ENCODE data around the gene MRPL12.

GRCh38 chr17:81711814-81712467, 8.8 kb downstream of the MRPL12 start, which contains the start of gene SLC25A10:
- TF ChIP-seq, protein P1, sequence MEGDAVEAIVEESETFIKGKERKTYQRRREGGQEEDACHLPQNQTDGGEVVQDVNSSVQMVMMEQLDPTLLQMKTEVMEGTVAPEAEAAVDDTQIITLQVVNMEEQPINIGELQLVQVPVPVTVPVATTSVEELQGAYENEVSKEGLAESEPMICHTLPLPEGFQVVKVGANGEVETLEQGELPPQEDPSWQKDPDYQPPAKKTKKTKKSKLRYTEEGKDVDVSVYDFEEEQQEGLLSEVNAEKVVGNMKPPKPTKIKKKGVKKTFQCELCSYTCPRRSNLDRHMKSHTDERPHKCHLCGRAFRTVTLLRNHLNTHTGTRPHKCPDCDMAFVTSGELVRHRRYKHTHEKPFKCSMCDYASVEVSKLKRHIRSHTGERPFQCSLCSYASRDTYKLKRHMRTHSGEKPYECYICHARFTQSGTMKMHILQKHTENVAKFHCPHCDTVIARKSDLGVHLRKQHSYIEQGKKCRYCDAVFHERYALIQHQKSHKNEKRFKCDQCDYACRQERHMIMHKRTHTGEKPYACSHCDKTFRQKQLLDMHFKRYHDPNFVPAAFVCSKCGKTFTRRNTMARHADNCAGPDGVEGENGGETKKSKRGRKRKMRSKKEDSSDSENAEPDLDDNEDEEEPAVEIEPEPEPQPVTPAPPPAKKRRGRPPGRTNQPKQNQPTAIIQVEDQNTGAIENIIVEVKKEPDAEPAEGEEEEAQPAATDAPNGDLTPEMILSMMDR (IDR thresholded peaks at IDR 0.05): peak; percentile 15
- no peak for TF ChIP-seq EZH2 (IDR thresholded peaks at IDR 0.05; ENCODE audit: borderline replicate concordance, insufficient read depth, low read depth, low read length, poor library complexity, severe bottlenecking)

All from B cell (primary cell).